Stimulated activated CD8-positive, alpha-beta memory T cell treated with anti-CD3 and anti-CD28 coated beads, Interleukin-4, amount 100 ng/mL, for 48 hours (primary cell): Measurements from ENCODE around the gene KIF3A.

Experiments used
- DNase-seq: peaks from one replicate; pipeline ENCODE4 v3.0.0-alpha.2; 2020

KIF3A gene

GRCh38 chr5:132736853-132737833, at the start of gene KIF3A:
Gene KIF3A (minus strand): TSS chr5:132737546. CDS start chr5:132737419, 127 bp downstream.
- DNase-seq, result peak; percentile 99

GRCh38 chr5:132787076-132787475, 49.7 kb upstream of the KIF3A start:
- DNase-seq, result no peak

GRCh38 chr5:132785864-132786263, 48.5 kb upstream of the KIF3A start:
- no peak for DNase-seq

- no peak for DNase-seq
Observed at GRCh38 chr5:132785365-132785764, 48.0 kb upstream of the KIF3A start.

- no peak for DNase-seq
Observed at GRCh38 chr5:132782101-132782500, 44.8 kb upstream of the KIF3A start.

GRCh38 chr5:132781029-132781428, 43.7 kb upstream of the KIF3A start:
- no peak for DNase-seq

- no peak for DNase-seq
Observed at GRCh38 chr5:132780577-132780976, 43.2 kb upstream of the KIF3A start.

- DNase-seq, result no peak
Observed at GRCh38 chr5:132779961-132780360, 42.6 kb upstream of the KIF3A start.

GRCh38 chr5:132778856-132779255, 41.5 kb upstream of the KIF3A start:
- no peak for DNase-seq

GRCh38 chr5:132778129-132778528, 40.8 kb upstream of the KIF3A start:
- DNase-seq, result no peak

- peak; percentile 55 for DNase-seq
Observed at GRCh38 chr5:132777209-132778069, 40.1 kb upstream of the KIF3A start, which contains the start of gene SEPTIN8. Gene SEPTIN8 (minus strand): TSS chr5:132777239. CDS start chr5:132777137, 102 bp downstream.

GRCh38 chr5:132776938-132777208, 39.5 kb upstream of the KIF3A start:
- no peak for DNase-seq

GRCh38 chr5:132776131-132776937, 39.0 kb upstream of the KIF3A start:
- DNase-seq, result no peak

GRCh38 chr5:132775476-132775961, 38.2 kb upstream of the KIF3A start:
- DNase-seq, result no peak

GRCh38 chr5:132774896-132775295, 37.5 kb upstream of the KIF3A start:
- DNase-seq, result no peak

GRCh38 chr5:132774406-132774805, 37.1 kb upstream of the KIF3A start:
- DNase-seq, result no peak

GRCh38 chr5:132773601-132774355, 36.4 kb upstream of the KIF3A start:
- DNase-seq, result no peak

- DNase-seq, result no peak
Observed at GRCh38 chr5:132773114-132773513, 35.8 kb upstream of the KIF3A start.

GRCh38 chr5:132772291-132773070, 35.1 kb upstream of the KIF3A start:
- no peak for DNase-seq

GRCh38 chr5:132771503-132771998, 34.2 kb upstream of the KIF3A start:
- DNase-seq, result no peak
